Raji (cell line): ENCODE results near the gene GALR1.

ENCODE experiments used
- POLR2A ChIP-seq: IDR thresholded peaks from 2 replicates; pipeline ENCODE4 v1.6.1; 2011; ENCODE audit warnings: low read depth, low read length, control low read depth; ENCODE audit not compliant: insufficient read depth

GALR1 gene

GRCh38 chr18:77299706-77300105, 50.1 kb downstream of the GALR1 start:
- no peak for TF ChIP-seq POLR2A

GRCh38 chr18:77300579-77300978, 50.9 kb downstream of the GALR1 start:
- no peak for TF ChIP-seq POLR2A

DNA sequence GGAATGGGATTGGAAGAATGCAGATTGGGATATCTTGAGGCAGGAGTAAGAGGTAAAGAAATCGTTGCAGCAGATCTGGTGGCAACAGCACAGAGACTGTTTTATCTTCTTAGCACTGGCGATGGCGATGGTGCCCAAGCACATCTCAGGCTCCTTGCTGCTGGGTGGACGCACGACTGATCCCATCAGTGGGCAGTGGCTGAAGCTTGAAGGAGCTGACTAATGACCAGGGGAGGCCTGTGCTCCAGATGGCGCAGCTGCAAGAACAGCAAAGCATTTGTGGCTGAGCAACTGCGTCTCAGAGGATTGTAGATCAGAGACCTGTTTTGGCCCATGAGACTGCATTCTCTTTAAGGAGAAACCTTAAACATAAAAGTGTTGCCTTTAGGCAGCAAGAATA, 54.6 kb downstream of the GALR1 start:
- TF ChIP-seq POLR2A, result no peak

- no peak for TF ChIP-seq POLR2A
Measured at GRCh38 chr18:77305676-77306075, 56.0 kb downstream of the GALR1 start.

DNA sequence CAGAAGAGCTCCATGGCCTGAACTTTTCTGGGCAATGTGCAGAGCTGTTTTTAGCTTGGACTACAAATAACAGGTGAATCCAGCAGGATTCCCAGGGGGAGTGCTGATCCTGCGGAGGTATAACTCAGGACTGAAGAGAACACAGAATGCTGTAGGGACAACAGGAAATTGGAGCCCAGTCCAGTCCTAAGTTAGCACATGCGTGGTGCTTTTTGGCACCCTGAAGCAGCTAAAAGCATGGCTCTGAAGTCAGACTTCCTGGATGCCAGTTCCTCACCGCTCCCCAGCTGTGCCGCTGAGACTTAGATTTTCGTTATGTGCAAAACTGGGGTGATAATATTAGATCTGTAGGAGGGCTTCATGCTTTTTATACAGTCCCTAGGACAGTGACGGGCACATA, 58.6 kb downstream of the GALR1 start:
- no peak for TF ChIP-seq POLR2A

DNA sequence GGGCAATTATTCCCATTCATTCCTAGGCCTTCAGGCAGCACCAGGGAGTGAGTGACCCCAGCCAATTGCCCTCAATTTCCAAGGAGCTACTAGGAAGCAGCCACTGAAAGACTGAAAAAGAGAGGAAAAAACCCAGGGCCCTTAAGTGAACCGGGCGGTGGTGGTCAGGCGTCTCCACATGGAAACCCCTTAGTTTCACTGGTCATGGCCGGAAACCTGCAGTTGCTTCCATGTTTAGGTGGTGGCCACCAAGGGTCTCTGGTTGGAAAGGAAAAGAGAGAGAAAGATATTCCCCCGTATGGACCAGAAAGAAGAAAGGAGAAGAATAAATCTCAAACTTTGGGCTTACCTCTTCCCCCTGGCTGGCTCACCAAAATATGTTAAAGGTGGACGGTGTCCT, 64.9 kb downstream of the GALR1 start:
- TF ChIP-seq POLR2A, result no peak

DNA sequence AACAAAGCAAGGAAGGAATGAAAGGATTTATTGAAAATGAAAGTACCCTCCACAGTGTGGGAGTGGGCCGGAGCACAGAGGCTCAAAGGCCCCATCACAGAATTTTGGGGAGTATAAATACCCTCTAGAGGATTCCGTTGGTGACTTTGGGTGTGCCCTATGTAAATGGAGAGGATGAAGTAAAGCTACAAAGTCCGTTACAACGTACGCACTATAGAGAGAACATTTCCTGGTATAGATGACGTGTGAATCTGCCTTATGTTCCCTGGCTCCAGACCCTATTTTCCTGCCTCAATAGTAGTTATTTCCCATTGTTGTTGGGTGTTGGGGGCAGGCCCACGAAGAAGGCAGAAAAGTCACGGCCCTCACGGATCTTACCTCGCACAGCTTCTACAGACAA, 65.3 kb downstream of the GALR1 start:
- TF ChIP-seq POLR2A, result no peak

- no peak for TF ChIP-seq POLR2A
Measured at GRCh38 chr18:77316008-77316407, 66.4 kb downstream of the GALR1 start.

GRCh38 chr18:77316641-77317040, 67.0 kb downstream of the GALR1 start:
- no peak for TF ChIP-seq POLR2A

GRCh38 chr18:77320971-77321559, 71.4 kb downstream of the GALR1 start:
- TF ChIP-seq POLR2A, result no peak

- no peak for TF ChIP-seq POLR2A
Measured at GRCh38 chr18:77321823-77322805, 72.5 kb downstream of the GALR1 start.

GRCh38 chr18:77323640-77324299, 74.1 kb downstream of the GALR1 start:
- TF ChIP-seq POLR2A, result no peak
